Heart right ventricle (tissue), 16 donors: ENCODE measurements around the gene TTC31. TPM values are rescaled to one million over a fixed set of nuclear protein-coding genes. Genes with fewer than 3 reads are reported as not detected.

Source experiments
- ATAC-seq, 8 donors: fragments of 200-7000 bp; cut with Tn5 transposase; one replicate each; pipeline ENCODE4 v1.9.1; 2020; ENCODE audit warnings: mild to moderate bottlenecking in 8 of 8, moderate library complexity in 8 of 8, moderate number of reproducible peaks in 1 of 8
- DNase-seq, 2 donors: peaks; one replicate each; pipeline ENCODE4 v3.0.0-alpha.2; 2020
- H3K27ac ChIP-seq, 10 donors: fragments of 200-600 bp; sonication (generic) in 2 of 10; one replicate each; pipeline versions ENCODE4 v1.5.0 to v1.8.0; 2020 to 2022; ENCODE audit warnings: mild to moderate bottlenecking in 3 of 10
- H3K27me3 ChIP-seq, 7 donors: fragments of 200-600 bp; one replicate each; pipeline ENCODE4 v1.8.0; 2021 to 2022; ENCODE audit warnings: mild to moderate bottlenecking in 2 of 7
- H3K36me3 ChIP-seq, 9 donors: fragments of 200-600 bp; sonication (generic) in 1 of 9; one replicate each; pipeline versions ENCODE4 v1.5.0 to v1.8.0; 2020 to 2022; ENCODE audit warnings: mild to moderate bottlenecking in 2 of 9
- H3K4me1 ChIP-seq, 9 donors: fragments of 200-600 bp; sonication (generic) in 1 of 9; one replicate each; pipeline versions ENCODE4 v1.5.0 to v1.8.0; 2020 to 2022; ENCODE audit warnings: mild to moderate bottlenecking in 4 of 9
- H3K4me3 ChIP-seq, 10 donors: fragments of 200-600 bp; sonication (generic) in 2 of 10; one replicate each; pipeline versions ENCODE4 v1.5.0 to v1.8.0; 2020 to 2022; ENCODE audit warnings: mild to moderate bottlenecking in 7 of 10, moderate library complexity in 2 of 10
- H3K9me3 ChIP-seq, 11 donors: fragments of 200-600 bp in 10 of 11; sonication (generic) in 2 of 11; one replicate each; pipeline versions ENCODE4 v1.5.0 to v1.8.0; 2013 to 2022; ENCODE audit warnings: mild to moderate bottlenecking in 2 of 11, control low read depth in 1 of 11, moderate library complexity in 1 of 11
- WGBS, 2 donors: extraction: QIAGEN DNeasy Blood & Tissue Kit; methylation state at CpG; one replicate each; pipeline ENCODE4 v1.1.7; 2013; ENCODE audit warnings: inconsistent platforms in 1 of 2; 5-methylcytosine and 5-hydroxymethylcytosine counted together
- intact Hi-C, 10 donors: fragments of 100-400 bp; cut with DNase I; formaldehyde crosslinking; loops; one replicate each; pipeline versions ENCODE4 v1.11.1 to v1.14.2; 2022
- polyA plus RNA-seq, 2 donors: library from polyadenylated mRNA; stranded (reverse); fragments of 200-250 nt; gene quantifications; one replicate each; pipeline ENCODE4 v1.2.3, GENCODE V29; 2013
- total RNA-seq, 10 donors: library from RNA; stranded (reverse); fragmentation: NEBNext Ultra II Directional in 3 of 10; extraction: Animal tissue kit (Norgen Biotek cat#: 25700) in 3 of 10; gene quantifications; one replicate each; pipeline versions ENCODE4 v1.2.1 to v1.2.4, GENCODE V29; 2021 to 2023
- TF ChIP-seq, protein P1 (sequence below), 9 donors: fragments of 200-600 bp; sonication (generic) in 2 of 9; IDR thresholded peaks; one replicate each; pipeline versions ENCODE4 v1.5.0 to v1.8.0; 2021 to 2022; ENCODE audit warnings: antibody characterized with exemption in 9 of 9, mild to moderate bottlenecking in 5 of 9, moderate library complexity in 1 of 9
- donor health status: Arrhythmogenic right ventricular cardiomyopathy.
- donor health status: ischemic (EF 13 %, LVEDD 7.1; RV severe dilation, severe dysfunction).
- donor health status: healthy with polysubstance abuse.
- donor health status: DM: no; HTN: yes; CAD: no.
- donor health status: DM: no; HTN: no; CAD: no.
- donor health status: ischemic (EF 25% LVEDD 6.9; RV normal size, moderate dysfunction).
- donor health status: ischemic (EF 25% LVEDD 5.7; RV mildly dilated, moderate dysfunction).
- donor health status: healthy.
- donor health status: DM: yes; HTN: yes; CAD: no.
- donor health status: Ischemic cardiomyopathy.
- donor health status: ischemic (EF 35%, LVEDD 5.7; RV mildly dilated, moderate dysfunction).
- donor health status: nonischemic (EF 11% LVEDD 7.7; RV severe dilation, severe dysfunction).
- donor health status: DM: yes; HTN: yes; CAD: no.
- donor health status: PGD.
- donor health status: ischemic (EF 29% LVEDD 5.4; RV normal size, mild dysfunction).
- donor health status: nonischemic (EF 23%, LVEDD 6.1; RV moderate dilation, normal function).

The TTC31 gene
- total and polyA plus RNA-seq, 12 donors, result 7.2 to 18.7 (median 9.4) TPM

DNA sequence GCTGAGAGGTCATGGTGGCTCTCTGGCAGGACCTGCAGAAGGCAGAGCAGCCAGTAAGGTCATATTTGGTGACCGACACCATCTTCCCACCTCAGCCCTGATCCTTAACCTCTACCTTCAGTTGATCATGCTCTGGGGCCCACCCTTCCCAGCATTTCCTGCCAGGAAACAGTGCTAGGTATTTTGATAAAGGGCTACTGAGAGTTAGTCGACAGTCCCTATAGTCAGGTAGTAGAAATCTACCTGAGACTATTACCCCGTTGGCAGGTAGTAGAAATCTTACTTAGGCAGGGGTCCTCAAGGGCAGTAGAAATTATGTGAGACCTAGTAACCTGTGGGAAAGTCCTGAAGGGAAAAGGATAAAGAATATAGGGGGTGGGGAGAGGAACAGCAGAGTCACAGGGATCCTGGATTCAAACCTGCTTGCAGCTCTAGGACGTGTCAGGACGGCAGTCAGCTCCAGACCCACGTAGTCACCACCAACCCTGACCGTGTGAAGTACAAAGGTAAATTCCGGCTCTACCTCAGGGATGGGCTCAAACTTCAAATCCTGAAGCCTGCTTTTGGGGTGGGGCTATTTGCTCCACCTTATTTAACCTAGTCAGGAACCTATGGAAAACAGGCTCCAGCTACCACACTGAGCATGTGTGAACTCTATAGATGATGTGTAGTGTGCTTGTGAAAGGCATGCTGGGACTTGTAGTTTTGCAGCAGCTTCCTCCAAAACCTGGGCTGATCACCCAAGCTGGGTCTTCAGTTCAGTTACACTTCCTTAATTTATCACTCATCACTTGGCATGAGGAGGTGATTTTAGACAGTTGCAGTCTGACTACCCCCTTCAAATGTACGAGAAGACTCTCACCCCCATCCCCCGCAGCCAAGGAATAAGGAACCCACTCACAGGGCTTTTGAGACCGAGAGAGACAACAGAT is 43.1 kb downstream of the TTC31 start, which contains the start of gene DQX1:
TSS of gene DQX1 (minus strand) at position 515 of the 932 bp plus-strand sequence. CDS start at position 13, 502 bp downstream.
- H3K27ac ChIP-seq, result no peak within 1 kb of the TSS
- intact Hi-C loops, result loop anchor here in 1 of 10 donors (5.0 kb wide), 1 partner anchor 44 kb away; the partner anchor contains the start of genes CCDC142 and TTC31
- H3K4me3 ChIP-seq, result no peak within 1 kb of the TSS
- no peak for ATAC-seq
- no peak for DNase-seq
- peaks cover 6 to 25% (median 20%) of the 10 kb centered on the region in 9 donors for H3K4me1 ChIP-seq
- WGBS, 2 donors, result 89 to 91% methylated on average over 11 of the region's 11 CpGs
- no peaks in the 10 kb centered on the region for H3K9me3 ChIP-seq
- peaks cover 0 to 8% (median under 1%) of the 10 kb centered on the region in 7 donors for H3K27me3 ChIP-seq
- H3K36me3 ChIP-seq, result peaks cover 0 to 30% (median 23%) of the 10 kb centered on the region in 9 donors
- TF ChIP-seq, protein P1, sequence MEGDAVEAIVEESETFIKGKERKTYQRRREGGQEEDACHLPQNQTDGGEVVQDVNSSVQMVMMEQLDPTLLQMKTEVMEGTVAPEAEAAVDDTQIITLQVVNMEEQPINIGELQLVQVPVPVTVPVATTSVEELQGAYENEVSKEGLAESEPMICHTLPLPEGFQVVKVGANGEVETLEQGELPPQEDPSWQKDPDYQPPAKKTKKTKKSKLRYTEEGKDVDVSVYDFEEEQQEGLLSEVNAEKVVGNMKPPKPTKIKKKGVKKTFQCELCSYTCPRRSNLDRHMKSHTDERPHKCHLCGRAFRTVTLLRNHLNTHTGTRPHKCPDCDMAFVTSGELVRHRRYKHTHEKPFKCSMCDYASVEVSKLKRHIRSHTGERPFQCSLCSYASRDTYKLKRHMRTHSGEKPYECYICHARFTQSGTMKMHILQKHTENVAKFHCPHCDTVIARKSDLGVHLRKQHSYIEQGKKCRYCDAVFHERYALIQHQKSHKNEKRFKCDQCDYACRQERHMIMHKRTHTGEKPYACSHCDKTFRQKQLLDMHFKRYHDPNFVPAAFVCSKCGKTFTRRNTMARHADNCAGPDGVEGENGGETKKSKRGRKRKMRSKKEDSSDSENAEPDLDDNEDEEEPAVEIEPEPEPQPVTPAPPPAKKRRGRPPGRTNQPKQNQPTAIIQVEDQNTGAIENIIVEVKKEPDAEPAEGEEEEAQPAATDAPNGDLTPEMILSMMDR (IDR thresholded peaks at IDR 0.05), result no peak

DNA sequence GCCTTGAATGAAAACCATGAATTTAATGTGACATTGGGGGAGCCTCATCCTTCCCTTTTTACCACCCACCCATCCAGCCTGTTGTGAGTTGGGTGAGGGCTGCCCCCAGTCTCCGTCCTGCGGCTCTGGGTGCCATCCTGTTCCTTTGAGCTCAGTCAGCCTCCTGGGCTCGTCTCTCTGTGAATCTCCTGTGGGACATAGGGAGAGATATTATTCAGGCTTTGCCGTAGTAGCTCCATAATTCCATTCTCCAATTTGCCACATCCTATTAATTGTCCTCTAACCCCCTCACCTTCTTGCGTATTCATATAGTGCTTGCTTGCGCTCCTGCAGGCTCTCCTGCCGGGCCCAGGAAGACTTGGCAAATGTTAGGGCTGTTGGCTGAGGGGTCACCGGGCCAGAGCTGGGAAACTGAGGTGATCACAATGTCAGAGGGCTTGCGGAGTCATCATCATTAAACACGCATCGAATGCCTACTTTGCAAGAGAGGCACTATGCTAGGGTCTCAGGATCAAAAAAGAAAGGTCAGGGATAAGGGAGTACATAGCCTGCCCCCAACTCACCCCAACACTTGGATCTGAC is 43.9 kb downstream of the TTC31 start:
- intact Hi-C loops, result loop anchor here in 1 of 10 donors (5.0 kb wide), 1 partner anchor 44 kb away; the partner anchor contains the start of genes CCDC142 and TTC31
- no peak overlapping the region for H3K27ac ChIP-seq
- DNase-seq (no peak), ATAC-seq (no peak)
- H3K4me3 ChIP-seq, result no peak overlapping the region
- peaks cover 0 to 4% (median 0%) of the 10 kb centered on the region in 7 donors for H3K27me3 ChIP-seq
- H3K4me1 ChIP-seq, result peaks cover 12 to 33% (median 27%) of the 10 kb centered on the region in 9 donors
- 97 to 98% methylated on average over 11 of the region's 11 CpGs for WGBS, 2 donors
- TF ChIP-seq, protein P1 (IDR thresholded peaks at IDR 0.05), result no peak
- H3K9me3 ChIP-seq, result no peaks in the 10 kb centered on the region
- peaks cover 0 to 38% (median 23%) of the 10 kb centered on the region in 9 donors for H3K36me3 ChIP-seq

DNA sequence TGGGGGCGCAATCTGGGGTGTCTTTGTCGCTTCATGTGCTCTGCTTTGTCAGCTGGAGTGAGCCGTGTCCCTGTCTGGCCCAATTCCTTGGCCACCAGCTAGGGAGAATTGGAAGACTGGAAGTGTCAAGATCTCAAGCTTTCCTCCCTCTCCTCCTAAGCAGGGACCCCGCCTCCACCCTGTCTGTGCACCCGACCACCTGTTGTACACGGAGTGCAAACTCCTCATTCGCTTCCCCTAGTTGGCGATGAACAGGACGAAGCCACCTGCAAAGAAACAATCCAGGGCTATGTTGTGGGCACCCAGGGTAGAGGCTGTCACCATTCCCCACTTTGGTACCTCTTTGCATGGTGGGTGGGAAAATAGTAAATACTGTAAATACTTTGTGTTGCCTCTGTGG is 44.9 kb downstream of the TTC31 start:
- Histone ChIP-seq H3K4me3 (no peak overlapping the region), H3K9me3 (no peaks in the 10 kb centered on the region), H3K27me3 (no peaks in the 10 kb centered on the region), H3K4me1 (peaks cover 12 to 35% (median 31%) of the 10 kb centered on the region in 9 donors), H3K27ac (no peak overlapping the region), H3K36me3 (peaks cover 0 to 48% (median 29%) of the 10 kb centered on the region in 9 donors)
- ATAC-seq (no peak), DNase-seq (no peak)
- 97 to 98% methylated on average over 9 of the region's 9 CpGs for WGBS, 2 donors
- TF ChIP-seq, protein P1 (IDR thresholded peaks at IDR 0.05), result no peak
- intact Hi-C loops, result loop anchor here in 3 of 10 donors (2.0 to 5.0 kb wide), 3 partner anchors 25 to 45 kb away; partner anchors contain the start of genes CCDC142 (in 1 of the 3), DOK1 (in 1 of the 3) and TTC31 (in 1 of the 3)
